SK-N-SH treated with all-trans-retinoic acid at 6 μM for 48 hours (cell line): ENCODE measurements around the gene ITGB1.

Experiments used
- ARNTL ChIP-seq: fragments of 450-650 bp; formaldehyde crosslinking; IDR thresholded peaks from 2 replicates; pipeline ENCODE4 v1.5.0; 2020; ENCODE audit warnings: low read depth, mild to moderate bottlenecking, moderate library complexity, borderline replicate concordance
- CREB5 ChIP-seq: fragments of 250-450 bp; sonication (Bioruptor Pico); IDR thresholded peaks from 2 replicates; pipeline ENCODE4 v1.5.1; 2020; ENCODE audit warnings: low read depth, mild to moderate bottlenecking, moderate library complexity
- PATZ1 ChIP-seq: fragments of 250-450 bp; sonication (Bioruptor Pico); IDR thresholded peaks from 2 replicates; pipeline ENCODE4 v1.8.0; 2020; ENCODE audit warnings: mild to moderate bottlenecking, moderate library complexity, borderline replicate concordance
- RARB ChIP-seq: fragments of 250-450 bp; sonication (Bioruptor Pico); IDR thresholded peaks from 2 replicates; pipeline ENCODE4 v1.8.0; 2021; ENCODE audit warnings: mild to moderate bottlenecking, moderate library complexity
- SNAI2 ChIP-seq: fragments of 250-450 bp; sonication (Bioruptor Pico); IDR thresholded peaks from 2 replicates; pipeline ENCODE4 v1.5.0; 2020; ENCODE audit warnings: mild to moderate bottlenecking, moderate library complexity
- TCF4 ChIP-seq: fragments of 250-450 bp; sonication (Bioruptor Pico); IDR thresholded peaks from 2 replicates; pipeline ENCODE4 v1.8.0; 2021; ENCODE audit warnings: mild to moderate bottlenecking, moderate library complexity, borderline replicate concordance
- TOX ChIP-seq: fragments of 250-450 bp; sonication (Bioruptor Pico); IDR thresholded peaks from 2 replicates; pipeline ENCODE4 v1.8.0; 2021; ENCODE audit warnings: mild to moderate bottlenecking, moderate library complexity, borderline replicate concordance
- ZC3H10 ChIP-seq: fragments of 250-450 bp; sonication (Bioruptor Pico); IDR thresholded peaks from 2 replicates; pipeline ENCODE4 v1.5.1; 2021; ENCODE audit warnings: mild to moderate bottlenecking, moderate library complexity
- ZFP3 ChIP-seq: fragments of 250-450 bp; sonication (Bioruptor Pico); IDR thresholded peaks from 2 replicates; pipeline ENCODE4 v1.5.0; 2020; ENCODE audit warnings: mild to moderate bottlenecking, moderate library complexity
- ZNF565 ChIP-seq: fragments of 450-650 bp; formaldehyde crosslinking; conservative IDR thresholded peaks from 2 replicates; pipeline ENCODE4 v1.5.0; 2020; ENCODE audit warnings: low read depth, mild to moderate bottlenecking, moderate library complexity
- ZNF70 ChIP-seq: fragments of 450-650 bp; formaldehyde crosslinking; IDR thresholded peaks from 2 replicates; pipeline ENCODE4 v1.5.0; 2020; ENCODE audit warnings: mild to moderate bottlenecking, moderate library complexity

DNA sequence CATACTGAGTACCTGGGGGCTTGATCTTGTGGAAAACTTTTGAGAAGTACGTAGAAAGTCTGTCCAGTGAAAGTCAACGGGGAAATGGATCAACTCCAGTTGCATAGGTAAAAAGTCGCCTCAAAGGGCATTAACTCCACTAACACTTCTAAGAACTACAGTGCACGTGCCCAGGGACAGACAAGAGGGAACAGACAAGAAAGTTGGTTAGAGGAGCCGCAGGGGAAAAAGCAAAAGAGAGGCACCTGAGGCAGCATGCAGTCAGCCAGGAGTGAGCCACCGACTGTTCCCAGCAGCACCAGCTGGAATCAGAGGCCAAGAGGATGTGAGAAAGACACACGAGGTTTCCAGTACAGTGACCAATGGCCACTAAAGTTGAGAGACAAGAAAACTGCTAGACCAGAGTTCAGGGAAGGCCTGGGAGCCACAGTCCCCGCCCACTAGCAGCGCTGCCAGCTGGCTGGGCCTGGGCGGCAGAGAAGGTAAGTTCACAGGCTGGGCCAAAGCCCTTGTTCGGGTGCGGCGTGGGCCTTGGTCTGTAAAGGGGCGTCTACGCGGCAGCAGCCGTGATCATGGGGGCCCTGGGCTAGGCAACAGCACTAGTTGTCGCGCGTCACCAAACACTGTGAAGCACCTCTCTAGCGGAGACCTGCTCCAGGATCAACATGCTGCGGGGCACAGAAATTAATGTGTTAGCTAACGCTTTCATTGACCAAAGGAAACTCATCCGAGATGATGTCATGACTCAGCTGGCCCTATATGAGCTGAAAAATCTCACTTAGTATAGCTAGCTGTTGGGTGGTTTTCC is 14.0 kb downstream of the ITGB1 start:
- TF ChIP-seq TCF4 (CRISPR knock-in tag) (no peak), ARNTL (no peak), TOX (CRISPR knock-in tag) (no peak), ZFP3 (no peak), SNAI2 (CRISPR knock-in tag) (no peak), ZC3H10 (CRISPR knock-in tag) (no peak), ZNF70 (no peak), CREB5 (CRISPR knock-in tag) (no peak), RARB (CRISPR knock-in tag) (no peak), PATZ1 (no peak), ZNF565 (CRISPR knock-in tag) (no peak)
